ENCODE data around the gene TCEAL6. TPM values are rescaled to one million over a fixed set of nuclear protein-coding genes. Genes with fewer than 3 reads are reported as not detected.
A peak's percentile ranks its signal among the peaks of the same experiment; 100 is the strongest.
"Not testable (repeated sequence)": the region's sequence is repeated elsewhere in the genome, so short reads cannot be mapped to it uniquely, and the experiment has no call there.

Gene TCEAL6
- total RNA-seq, result 9.4 TPM

GRCh38 chrX:102142274-102142673, at the start of gene TCEAL6:
Gene TCEAL6 (minus strand): TSS chrX:102142481.
- not testable (repeated sequence) for FAIRE-seq
- DNase-seq (ENCODE audit: low spot score in 2 of 2), result peak in 1 of 2 donors; percentile 12

- FAIRE-seq, result no peak
- no peak for DNase-seq (ENCODE audit: low spot score in 2 of 2)
Observed at GRCh38 chrX:102185967-102186720, 43.9 kb upstream of the TCEAL6 start.

- FAIRE-seq, result no peak
- peak in 1 of 2 donors; percentile 51 for DNase-seq (ENCODE audit: low spot score in 2 of 2)
Observed at GRCh38 chrX:102155806-102156179, 13.5 kb upstream of the TCEAL6 start, which contains the start of gene BEX5. Gene BEX5 (minus strand): TSS chrX:102155977. CDS start chrX:102154265, 1,712 bp downstream.

GRCh38 chrX:102154900-102155805, 12.9 kb upstream of the TCEAL6 start:
- FAIRE-seq, result no peak
- DNase-seq (ENCODE audit: low spot score in 2 of 2), result no peak

- FAIRE-seq (no peak), DNase-seq (ENCODE audit: low spot score in 2 of 2) (no peak)
Observed at GRCh38 chrX:102154218-102154860, 12.1 kb upstream of the TCEAL6 start.

GRCh38 chrX:102141631-102142030, 650 bp downstream of the TCEAL6 start:
- FAIRE-seq; DNase-seq (ENCODE audit: low spot score in 2 of 2): not testable (repeated sequence)

GRCh38 chrX:102140876-102141275, 1.4 kb downstream of the TCEAL6 start:
- not testable (repeated sequence) for FAIRE-seq; DNase-seq (ENCODE audit: low spot score in 2 of 2)

GRCh38 chrX:102138064-102138463, 4.2 kb downstream of the TCEAL6 start:
- FAIRE-seq, result no peak

GRCh38 chrX:102129473-102129872, 12.8 kb downstream of the TCEAL6 start:
- DNase-seq (ENCODE audit: low spot score in 2 of 2) (no peak), FAIRE-seq (no peak)

More at GRCh38 chrX:102138064-102138463, 4.2 kb downstream of the TCEAL6 start:
- no peak for DNase-seq (ENCODE audit: low spot score in 2 of 2)

GRCh38 chrX:102126863-102127262, 15.4 kb downstream of the TCEAL6 start:
- FAIRE-seq, result no peak
- no peak for DNase-seq (ENCODE audit: low spot score in 2 of 2)

GRCh38 chrX:102126080-102126818, 16.0 kb downstream of the TCEAL6 start:
- not testable (repeated sequence) for DNase-seq (ENCODE audit: low spot score in 2 of 2); FAIRE-seq

GRCh38 chrX:102125436-102125835, 16.8 kb downstream of the TCEAL6 start, which contains the start of gene TCEAL2:
Gene TCEAL2 (plus strand): TSS chrX:102125679. CDS start chrX:102126831, 1,152 bp downstream.
- not testable (repeated sequence) for FAIRE-seq
- DNase-seq (ENCODE audit: low spot score in 2 of 2), result peak in 1 of 2 donors; percentile 51

GRCh38 chrX:102125014-102125413, 17.3 kb downstream of the TCEAL6 start:
- DNase-seq (ENCODE audit: low spot score in 2 of 2); FAIRE-seq: not testable (repeated sequence)

GRCh38 chrX:102115748-102116147, 26.5 kb downstream of the TCEAL6 start:
- no peak for FAIRE-seq
- no peak for DNase-seq (ENCODE audit: low spot score in 2 of 2)

- DNase-seq (ENCODE audit: low spot score in 2 of 2) (no peak), FAIRE-seq (no peak)
Observed at GRCh38 chrX:102113367-102113766, 28.9 kb downstream of the TCEAL6 start.

Other genes with a start within 250 kb of the TCEAL6 start
- 6.5 TPM for gene ZMAT1, start 210.5 kb downstream of the TCEAL6 start, total RNA-seq
- 33.4 TPM for gene TCEAL2, start 16.8 kb downstream of the TCEAL6 start, total RNA-seq
- 55.4 TPM for gene BEX5, start 13.5 kb upstream of the TCEAL6 start, total RNA-seq
- gene TCP11X1, start 72.8 kb upstream of the TCEAL6 start, total RNA-seq, result not detected
- gene NXF2, start 104.7 kb upstream of the TCEAL6 start, total RNA-seq, result not detected